Measurements from ENCODE around the gene NOD2. TPM values are rescaled to one million over a fixed set of nuclear protein-coding genes. Genes with fewer than 3 reads are reported as not detected.

NOD2 gene
- total and polyA plus RNA-seq, 2 of the 13 experiments (the other 11 are each of a cell fraction or from before 2014, with no cell fraction given): 0.27 to 0.81 TPM

- no peak within 1 kb of the TSS for H2AFZ ChIP-seq (ENCODE audit: low read length)
- no peak for ATAC-seq
- no peak within 1 kb of the TSS for H3K9ac ChIP-seq (ENCODE audit: insufficient read depth, low read depth, low read length)
- no peaks in the 10 kb centered on the region for H3K79me2 ChIP-seq (ENCODE audit: insufficient read depth, low read length)
- H3K4me2 ChIP-seq (ENCODE audit: low read depth, low read length): no peak within 1 kb of the TSS
- H3K9me3 ChIP-seq (ENCODE audit: low read length): no peaks in the 10 kb centered on the region
- TF ChIP-seq RXRB (CRISPR knock-in tag; IDR thresholded peaks at IDR 0.05; ENCODE audit: borderline replicate concordance) (no peak), RAD51 (IDR thresholded peaks at IDR 0.05; ENCODE audit: borderline replicate concordance) (no peak), ZNF629 (CRISPR knock-in tag; conservative IDR thresholded peaks at IDR 0.05) (peak; percentile 73; the same call in 1 of the 2 replicates)
- in situ Hi-C loops (cut with HindIII; ENCODE audit: extremely low pct_ligation_motif_present, low pct_unique_long_range_greater_than_20kb): no loop called here
- WGBS (ENCODE audit: low lambda C conversion rate): 48% methylated on average over 10 of the region's 16 CpGs
- peaks cover 10% of the 10 kb centered on the region for H3K4me1 ChIP-seq (ENCODE audit: insufficient read depth, low read length)
- no TSS peak for BruUV-seq (replicated peaks)
- H4K20me1 ChIP-seq (ENCODE audit: insufficient read depth, low read length): no peaks in the 10 kb centered on the region
- ChIA-PET POLR2A (no interaction called here), CTCF (ENCODE audit: low intra/inter-chr PET ratio, low total read pairs) (interaction anchor here (0.7 kb wide), 1 partner anchor 1900 kb away, joined by 3 read pairs; no protein-coding TSS in a partner anchor)
- no peak for FAIRE-seq
- H3K27me3 ChIP-seq (ENCODE audit: control insufficient read depth in 1 of 2, insufficient read depth in 2 of 2, low read length in 2 of 2): peaks cover 0 to 15% of the 10 kb centered on the region in 2 experiments; a peak in 4 of 5 replicates
- H3K4me3 ChIP-seq (replicated peaks in 1 of 3; ENCODE audit: insufficient read depth in 1 of 3, low read depth in 2 of 3, low read length in 3 of 3): no peak within 1 kb of the TSS
- intact Hi-C loops (cut with micrococcal nuclease; ENCODE audit: unreplicated experiment): no loop called here
- H3K27ac ChIP-seq (ENCODE audit: extremely low read length, insufficient read depth, low read length): no peak within 1 kb of the TSS
- no peak for DNase-seq (ENCODE audit: low spot score)
- no peaks in the 10 kb centered on the region for H3K36me3 ChIP-seq (replicated peaks in 1 of 2; ENCODE audit: control insufficient read depth in 1 of 2, insufficient read depth in 2 of 2, low read length in 2 of 2)
These were observed 12.2 kb upstream of the NOD2 start, which contains the start of gene SNX20 for GRCh38 chr16:50681021-50681885. TSS of gene SNX20 (minus strand) at chr16:50681312. CDS start at chr16:50677526, 3,786 bp downstream.

- FAIRE-seq: no peak
- Histone ChIP-seq H3K4me3 (replicated peaks in 1 of 3; ENCODE audit: insufficient read depth in 1 of 3, low read depth in 2 of 3, low read length in 3 of 3) (no peak overlapping the region), H3K79me2 (ENCODE audit: insufficient read depth, low read length) (no peaks in the 10 kb centered on the region), H2AFZ (ENCODE audit: low read length) (no peak overlapping the region), H3K9me3 (ENCODE audit: low read length) (no peaks in the 10 kb centered on the region), H3K27me3 (ENCODE audit: control insufficient read depth in 1 of 2, insufficient read depth in 2 of 2, low read length in 2 of 2) (peaks cover 2 to 33% of the 10 kb centered on the region in 2 experiments), H3K4me2 (ENCODE audit: low read depth, low read length) (peak overlapping the region; percentile 43), H3K36me3 (replicated peaks in 1 of 2; ENCODE audit: control insufficient read depth in 1 of 2, insufficient read depth in 2 of 2, low read length in 2 of 2) (no peaks in the 10 kb centered on the region), H3K27ac (ENCODE audit: extremely low read length, insufficient read depth, low read length) (no peak overlapping the region), H3K4me1 (ENCODE audit: insufficient read depth, low read length) (peaks cover 10% of the 10 kb centered on the region), H4K20me1 (ENCODE audit: insufficient read depth, low read length) (no peaks in the 10 kb centered on the region), H3K9ac (ENCODE audit: insufficient read depth, low read depth, low read length) (no peak overlapping the region)
- BruUV-seq (replicated peaks): no TSS peak
- POLR2A ChIA-PET: no interaction called here
- 30% methylated on average over 13 of the region's 14 CpGs for WGBS (ENCODE audit: low lambda C conversion rate)
- in situ Hi-C loops (cut with HindIII; ENCODE audit: extremely low pct_ligation_motif_present, low pct_unique_long_range_greater_than_20kb): no loop called here
- DNase-seq (ENCODE audit: low spot score): no peak
- peak; percentile 87 for ATAC-seq
- CTCF ChIA-PET (ENCODE audit: low intra/inter-chr PET ratio, low total read pairs): no interaction called here
- intact Hi-C loops (cut with micrococcal nuclease; ENCODE audit: unreplicated experiment): no loop called here
- TF ChIP-seq SIN3B (IDR thresholded peaks at IDR 0.05; ENCODE audit: low read length) (no peak), ZNF30 (CRISPR knock-in tag; IDR thresholded peaks at IDR 0.05) (no peak), ZNF687 (CRISPR knock-in tag; IDR thresholded peaks at IDR 0.05) (peak; percentile 46), TEAD3 (CRISPR knock-in tag; optimal IDR thresholded peaks at IDR 0.05; ENCODE audit: borderline replicate concordance) (peak; percentile 37), DR1 (CRISPR knock-in tag; IDR thresholded peaks at IDR 0.05) (no peak), ZNF766 (CRISPR knock-in tag; IDR thresholded peaks at IDR 0.05; ENCODE audit: borderline replicate concordance) (no peak), FOXA3 (CRISPR knock-in tag; IDR thresholded peaks at IDR 0.05) (peak; percentile 72), ZNF263 (CRISPR knock-in tag; IDR thresholded peaks at IDR 0.05) (no peak), ZNF383 (CRISPR knock-in tag; IDR thresholded peaks at IDR 0.05; ENCODE audit: borderline replicate concordance) (no peak), ZNF225 (CRISPR knock-in tag; IDR thresholded peaks at IDR 0.05) (peak; percentile 59; the same call in 1 of the 2 replicates), MED8 (CRISPR knock-in tag; IDR thresholded peaks at IDR 0.05; ENCODE audit: insufficient replicate concordance) (no peak)
These were observed 9.6 kb upstream of the NOD2 start for GRCh38 chr16:50683689-50684374.

All from HepG2 (cell line).